GM23248 (cell line): ENCODE measurements around the gene FAM32A. TPM values are rescaled to one million over a fixed set of nuclear protein-coding genes. Genes with fewer than 3 reads are reported as not detected.

Experiments
- DNase-seq: peaks from one replicate; pipeline ENCODE4 v3.0.0-alpha.2; 2015
- H2AFZ ChIP-seq: fragments of 200-600 bp; sonication (generic); 2 replicates; pipeline ENCODE4 v1.6.1; 2016; ENCODE audit warnings: antibody characterized with exemption
- H3F3A ChIP-seq: fragments of 200-600 bp; sonication (generic); 2 replicates; pipeline ENCODE4 v1.6.1; 2016; ENCODE audit warnings: mild to moderate bottlenecking, antibody characterized with exemption, mixed run types; ENCODE audit not compliant: insufficient read depth
- H3K27ac ChIP-seq: fragments of 200-600 bp; sonication (generic); 2 replicates; pipeline ENCODE4 v1.5.1; 2016; ENCODE audit warnings: mild to moderate bottlenecking
- H3K27me3 ChIP-seq: fragments of 200-600 bp; sonication (generic); replicated peaks from 2 replicates; pipeline ENCODE4 v1.6.1; 2016; ENCODE audit warnings: mild to moderate bottlenecking; ENCODE audit not compliant: insufficient read depth
- H3K36me3 ChIP-seq: fragments of 200-600 bp; sonication (generic); 2 replicates; pipeline ENCODE4 v1.6.1; 2016; ENCODE audit warnings: low read depth, mild to moderate bottlenecking
- H3K4me1 ChIP-seq: fragments of 200-600 bp; sonication (generic); 2 replicates; pipeline ENCODE4 v1.6.1; 2016; ENCODE audit warnings: mild to moderate bottlenecking; ENCODE audit not compliant: insufficient read depth
- H3K4me2 ChIP-seq: fragments of 200-600 bp; sonication (generic); one replicate; pipeline ENCODE4 v1.6.1; 2016; ENCODE audit warnings: mild to moderate bottlenecking; ENCODE audit not compliant: unreplicated experiment
- H3K4me3 ChIP-seq: fragments of 200-600 bp; sonication (generic); 2 replicates; pipeline ENCODE4 v1.5.1; 2016; ENCODE audit warnings: mild to moderate bottlenecking
- H3K79me2 ChIP-seq: fragments of 200-600 bp; sonication (generic); 2 replicates; pipeline ENCODE4 v1.6.1; 2016; ENCODE audit warnings: mild to moderate bottlenecking; ENCODE audit not compliant: insufficient read depth
- H3K9ac ChIP-seq: fragments of 200-600 bp; sonication (generic); 2 replicates; pipeline ENCODE4 v1.6.1; 2016; ENCODE audit warnings: mild to moderate bottlenecking
- H3K9me2 ChIP-seq: fragments of 200-600 bp; sonication (generic); 2 replicates; pipeline ENCODE4 v1.6.1; 2016; ENCODE audit warnings: mixed run types, mild to moderate bottlenecking, moderate library complexity; ENCODE audit not compliant: insufficient read depth
- H3K9me3 ChIP-seq: fragments of 200-600 bp; sonication (generic); one replicate; pipeline ENCODE4 v1.6.1; 2017; ENCODE audit warnings: low read depth
- H4K20me1 ChIP-seq: fragments of 200-600 bp; sonication (generic); 2 replicates; pipeline ENCODE4 v1.6.0; 2016; ENCODE audit not compliant: insufficient read depth
- EZH2 ChIP-seq: fragments of 200-600 bp; sonication (generic); IDR thresholded peaks from 2 replicates; pipeline ENCODE4 v1.6.1; 2018; ENCODE audit warnings: antibody characterized with exemption, mild to moderate bottlenecking; ENCODE audit not compliant: insufficient read depth, poor library complexity, severe bottlenecking
- EZH2phosphoT487 ChIP-seq: fragments of 200-600 bp; sonication (generic); IDR thresholded peaks from 2 replicates; pipeline ENCODE4 v1.6.1; 2018; ENCODE audit warnings: antibody characterized with exemption, moderate library complexity, mild to moderate bottlenecking, low read depth; ENCODE audit not compliant: insufficient read depth
- WGBS, 2 experiments: methylation state at CpG; one replicate each; pipeline ENCODE4 v1.1.6; 2015 to 2017; ENCODE audit warnings: low lambda C conversion rate in 2 of 2, low coverage in 1 of 2; ENCODE audit errors: missing lambda C conversion rate in 2 of 2; 5-methylcytosine and 5-hydroxymethylcytosine counted together
- in situ Hi-C: fragments of 300-500 bp; cut with MboI; formaldehyde crosslinking; loops from 2 replicates; pipeline ENCODE4 v1.15.0; 2020
- polyA plus RNA-seq: library from polyadenylated mRNA; unstranded; fragments of >200 nt; fragmentation: Nextera tagmentation; extraction: Ambion mirVana; gene quantifications from 2 replicates; pipeline ENCODE4 v1.2.1, GENCODE V29; 2016
- total RNA-seq: library from RNA; depleted of rRNA; stranded (reverse); fragments of >200 nt; shearing (Covaris generic); gene quantifications from 2 replicates; pipeline ENCODE4 v1.2.3, GENCODE V29; 2014

The FAM32A gene
- total and polyA plus RNA-seq, 2 experiments from 2014 or later = 114 to 126 TPM

- H2AFZ ChIP-seq = no peak overlapping the region
- in situ Hi-C loops = no loop called here
- H3K36me3 ChIP-seq = peaks cover 29% of the 10 kb centered on the region
- no peak for DNase-seq
- no peak overlapping the region for H3K4me2 ChIP-seq
- H3K79me2 ChIP-seq = peaks cover 53% of the 10 kb centered on the region
- 0 out of 2 replicates have a peak, but pooled peaks cover 4% of the 10 kb centered on the region for H3K4me1 ChIP-seq
- 91 to 94% methylated on average over 7 of the region's 7 CpGs for WGBS, 2 experiments
- H4K20me1 ChIP-seq = no peaks in the 10 kb centered on the region
- H3K27ac ChIP-seq = no peak overlapping the region
- H3K27me3 ChIP-seq = no peaks in the 10 kb centered on the region
- H3K9me2 ChIP-seq = no peaks in the 10 kb centered on the region
- H3K9ac ChIP-seq = no peak overlapping the region
- no peak overlapping the region for H3K4me3 ChIP-seq
- no peaks in the 10 kb centered on the region for H3F3A ChIP-seq
- no peaks in the 10 kb centered on the region for H3K9me3 ChIP-seq
- TF ChIP-seq EZH2 (no peak), EZH2phosphoT487 (no peak)
Observed at GRCh38 chr19:16206637-16207036, 21.4 kb downstream of the FAM32A start.

DNA sequence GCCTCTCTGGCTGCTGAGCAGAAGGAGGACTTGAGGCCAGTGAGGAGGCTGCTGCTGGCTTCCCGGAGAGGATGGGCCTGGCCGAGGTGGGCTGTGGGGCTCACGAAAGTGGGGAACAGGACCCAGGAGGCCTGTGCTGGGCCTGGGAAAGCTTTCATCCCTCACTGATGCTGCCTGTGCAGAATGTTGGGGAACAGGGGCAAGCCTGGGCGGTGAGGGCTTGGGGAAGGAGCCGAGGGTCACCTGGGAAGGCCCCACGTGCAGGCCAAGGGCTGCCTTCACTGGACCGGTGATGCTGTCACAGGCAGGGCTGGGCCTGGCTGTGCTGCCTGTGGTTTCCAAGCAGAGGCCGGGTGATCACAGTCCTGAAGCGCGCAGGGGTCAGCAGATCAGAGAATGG lies 21.9 kb downstream of the FAM32A start:
- Histone ChIP-seq H3K4me3 (no peak overlapping the region), H3K27me3 (no peaks in the 10 kb centered on the region), H3K27ac (no peak overlapping the region), H3K4me1 (0 out of 2 replicates have a peak, but pooled peaks cover 4% of the 10 kb centered on the region), H3F3A (peaks cover 3% of the 10 kb centered on the region; the same call in 1 of the 2 replicates), H3K9me3 (no peaks in the 10 kb centered on the region), H3K4me2 (no peak overlapping the region), H2AFZ (no peak overlapping the region), H3K9ac (no peak overlapping the region), H3K36me3 (peaks cover 30% of the 10 kb centered on the region), H3K79me2 (peaks cover 54% of the 10 kb centered on the region), H4K20me1 (no peaks in the 10 kb centered on the region), H3K9me2 (no peaks in the 10 kb centered on the region)
- DNase-seq = no peak
- TF ChIP-seq EZH2 (no peak), EZH2phosphoT487 (no peak)
- in situ Hi-C loops = no loop called here
- WGBS, 2 experiments = 84 to 89% methylated on average over 10 of the region's 10 CpGs

GRCh38 chr19:16207490-16208025 lies 22.3 kb downstream of the FAM32A start:
- H3K4me1 ChIP-seq = 0 out of 2 replicates have a peak, but pooled peaks cover under 1% of the 10 kb centered on the region
- H3K27ac ChIP-seq = no peak overlapping the region
- peaks cover 8% of the 10 kb centered on the region; the same call in 1 of the 2 replicates for H3F3A ChIP-seq
- no peak overlapping the region for H3K9ac ChIP-seq
- no peaks in the 10 kb centered on the region for H3K9me2 ChIP-seq
- peaks cover 54% of the 10 kb centered on the region for H3K79me2 ChIP-seq
- H3K4me3 ChIP-seq = no peak overlapping the region
- 88 to 91% methylated on average over 12 of the region's 12 CpGs for WGBS, 2 experiments
- in situ Hi-C loops = no loop called here
- no peak overlapping the region for H3K4me2 ChIP-seq
- H3K27me3 ChIP-seq = no peaks in the 10 kb centered on the region
- TF ChIP-seq EZH2 = no peak
- TF ChIP-seq EZH2phosphoT487 = no peak
- H4K20me1 ChIP-seq = no peaks in the 10 kb centered on the region
- no peak for DNase-seq
- H2AFZ ChIP-seq = no peak overlapping the region
- peaks cover 35% of the 10 kb centered on the region for H3K36me3 ChIP-seq
- no peaks in the 10 kb centered on the region for H3K9me3 ChIP-seq

- in situ Hi-C loops = no loop called here
- Histone ChIP-seq H3K9me3 (no peaks in the 10 kb centered on the region), H3K79me2 (peaks cover 54% of the 10 kb centered on the region), H3K4me2 (no peak overlapping the region), H3F3A (peaks cover 14% of the 10 kb centered on the region; the same call in 1 of the 2 replicates), H3K27me3 (no peaks in the 10 kb centered on the region), H3K4me3 (no peak overlapping the region), H3K27ac (no peak overlapping the region), H2AFZ (no peak overlapping the region), H3K9ac (no peak overlapping the region), H4K20me1 (peaks cover 6% of the 10 kb centered on the region; the same call in 1 of the 2 replicates), H3K36me3 (peaks cover 35% of the 10 kb centered on the region), H3K4me1 (no peaks in the 10 kb centered on the region), H3K9me2 (no peaks in the 10 kb centered on the region)
- no peak for TF ChIP-seq EZH2
- no peak for DNase-seq
- WGBS, 2 experiments = 90 to 93% methylated on average over 21 of the region's 21 CpGs
Observed at GRCh38 chr19:16208064-16208759, 23.0 kb downstream of the FAM32A start.
